ENCODE data around the gene ZBTB48. TPM values are rescaled to one million over a fixed set of nuclear protein-coding genes. Genes with fewer than 3 reads are reported as not detected.

ZBTB48 gene
- polyA plus RNA-seq, 1 of the 3 experiments (the other 2 are of a cell fraction): 31.2 TPM

DNA sequence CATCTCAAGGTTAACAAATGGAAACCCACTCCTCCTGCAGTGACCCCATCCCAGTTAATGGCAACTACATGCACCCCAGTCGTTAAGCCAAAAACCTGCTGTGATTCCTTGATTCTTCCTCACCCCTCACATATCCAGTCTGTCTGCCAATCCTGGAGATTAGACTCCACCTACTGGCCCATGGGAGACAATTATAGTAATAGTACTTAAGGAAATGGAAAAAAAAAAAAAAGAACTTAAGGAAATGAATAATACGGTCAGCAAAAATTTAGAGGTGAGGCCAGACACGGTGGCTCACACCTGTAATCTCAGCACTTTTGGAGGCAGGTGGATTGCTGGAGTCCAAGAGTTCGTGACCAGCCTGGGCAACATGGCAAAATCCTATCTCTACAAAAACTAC, 32.5 kb upstream of the ZBTB48 start:
- no peak overlapping the region for H3K4me2 ChIP-seq
- H3K27ac ChIP-seq (ENCODE audit: low read depth in 2 of 2, low read length in 1 of 2): 0 out of 4 replicates have a peak overlapping the region, but pooled peaks of 1 of the 2 experiments have one; percentile 85
- peaks cover 29% of the 10 kb centered on the region for H3F3A ChIP-seq (replicated peaks; ENCODE audit: insufficient read depth)
- POLR2A ChIA-PET: no interaction called here
- DNase-seq: no peak
- H3K79me2 ChIP-seq (ENCODE audit: insufficient read depth): peaks cover 24% of the 10 kb centered on the region; the same call in 1 of the 2 replicates
- H3K9ac ChIP-seq: no peak overlapping the region
- H4K20me1 ChIP-seq (ENCODE audit: insufficient read depth): no peaks in the 10 kb centered on the region
- CTCF ChIA-PET: interaction anchor here (1.1 to 1.8 kb wide), 3 partner anchors 24 to 57 kb away, joined by 4 read pairs; no protein-coding TSS in a partner anchor
- no peaks in the 10 kb centered on the region for H3K9me3 ChIP-seq
- H3K4me1 ChIP-seq (ENCODE audit: control insufficient read depth in 1 of 2, insufficient read depth in 2 of 2, low read depth in 1 of 2, low read length in 1 of 2): 0 out of 4 replicates have a peak, but pooled peaks cover 0 to 7% of the 10 kb centered on the region in 2 experiments
- no peaks in the 10 kb centered on the region for H3K9me2 ChIP-seq
- peaks cover 31 to 36% of the 10 kb centered on the region in 2 experiments for H3K36me3 ChIP-seq (replicated peaks in 1 of 2; ENCODE audit: control insufficient read depth in 1 of 2, insufficient read depth in 2 of 2, low read length in 1 of 2)
- H2AFZ ChIP-seq (ENCODE audit: low read depth): no peak overlapping the region
- no peak overlapping the region for H3K4me3 ChIP-seq (ENCODE audit: low read depth in 2 of 2, low read length in 1 of 2)
- no peaks in the 10 kb centered on the region for H3K27me3 ChIP-seq (ENCODE audit: insufficient read depth)
- TF ChIP-seq RAD21 (IDR thresholded peaks at IDR 0.05; ENCODE audit: low read length) (peak; percentile 28; the same call in 1 of the 2 replicates), CHD2 (IDR thresholded peaks at IDR 0.05; ENCODE audit: low read length, partially characterized antibody) (no peak), FOXM1 (IDR thresholded peaks at IDR 0.05; ENCODE audit: low read depth) (no peak), GATA2 (CRISPR knock-in tag; IDR thresholded peaks at IDR 0.05) (no peak), RFX5 (IDR thresholded peaks at IDR 0.05; ENCODE audit: low read length) (no peak), JUND (IDR thresholded peaks at IDR 0.05) (no peak)
- TF ChIP-seq, protein P1, sequence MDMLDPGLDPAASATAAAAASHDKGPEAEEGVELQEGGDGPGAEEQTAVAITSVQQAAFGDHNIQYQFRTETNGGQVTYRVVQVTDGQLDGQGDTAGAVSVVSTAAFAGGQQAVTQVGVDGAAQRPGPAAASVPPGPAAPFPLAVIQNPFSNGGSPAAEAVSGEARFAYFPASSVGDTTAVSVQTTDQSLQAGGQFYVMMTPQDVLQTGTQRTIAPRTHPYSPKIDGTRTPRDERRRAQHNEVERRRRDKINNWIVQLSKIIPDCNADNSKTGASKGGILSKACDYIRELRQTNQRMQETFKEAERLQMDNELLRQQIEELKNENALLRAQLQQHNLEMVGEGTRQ (IDR thresholded peaks at IDR 0.05; ENCODE audit: borderline replicate concordance, low read depth, low read length): no peak
- TF ChIP-seq, protein P2, sequence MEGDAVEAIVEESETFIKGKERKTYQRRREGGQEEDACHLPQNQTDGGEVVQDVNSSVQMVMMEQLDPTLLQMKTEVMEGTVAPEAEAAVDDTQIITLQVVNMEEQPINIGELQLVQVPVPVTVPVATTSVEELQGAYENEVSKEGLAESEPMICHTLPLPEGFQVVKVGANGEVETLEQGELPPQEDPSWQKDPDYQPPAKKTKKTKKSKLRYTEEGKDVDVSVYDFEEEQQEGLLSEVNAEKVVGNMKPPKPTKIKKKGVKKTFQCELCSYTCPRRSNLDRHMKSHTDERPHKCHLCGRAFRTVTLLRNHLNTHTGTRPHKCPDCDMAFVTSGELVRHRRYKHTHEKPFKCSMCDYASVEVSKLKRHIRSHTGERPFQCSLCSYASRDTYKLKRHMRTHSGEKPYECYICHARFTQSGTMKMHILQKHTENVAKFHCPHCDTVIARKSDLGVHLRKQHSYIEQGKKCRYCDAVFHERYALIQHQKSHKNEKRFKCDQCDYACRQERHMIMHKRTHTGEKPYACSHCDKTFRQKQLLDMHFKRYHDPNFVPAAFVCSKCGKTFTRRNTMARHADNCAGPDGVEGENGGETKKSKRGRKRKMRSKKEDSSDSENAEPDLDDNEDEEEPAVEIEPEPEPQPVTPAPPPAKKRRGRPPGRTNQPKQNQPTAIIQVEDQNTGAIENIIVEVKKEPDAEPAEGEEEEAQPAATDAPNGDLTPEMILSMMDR (IDR thresholded peaks at IDR 0.05): peak; percentile 39
- 65% methylated on average over 4 of the region's 4 CpGs for WGBS (ENCODE audit: low lambda C conversion rate)

DNA sequence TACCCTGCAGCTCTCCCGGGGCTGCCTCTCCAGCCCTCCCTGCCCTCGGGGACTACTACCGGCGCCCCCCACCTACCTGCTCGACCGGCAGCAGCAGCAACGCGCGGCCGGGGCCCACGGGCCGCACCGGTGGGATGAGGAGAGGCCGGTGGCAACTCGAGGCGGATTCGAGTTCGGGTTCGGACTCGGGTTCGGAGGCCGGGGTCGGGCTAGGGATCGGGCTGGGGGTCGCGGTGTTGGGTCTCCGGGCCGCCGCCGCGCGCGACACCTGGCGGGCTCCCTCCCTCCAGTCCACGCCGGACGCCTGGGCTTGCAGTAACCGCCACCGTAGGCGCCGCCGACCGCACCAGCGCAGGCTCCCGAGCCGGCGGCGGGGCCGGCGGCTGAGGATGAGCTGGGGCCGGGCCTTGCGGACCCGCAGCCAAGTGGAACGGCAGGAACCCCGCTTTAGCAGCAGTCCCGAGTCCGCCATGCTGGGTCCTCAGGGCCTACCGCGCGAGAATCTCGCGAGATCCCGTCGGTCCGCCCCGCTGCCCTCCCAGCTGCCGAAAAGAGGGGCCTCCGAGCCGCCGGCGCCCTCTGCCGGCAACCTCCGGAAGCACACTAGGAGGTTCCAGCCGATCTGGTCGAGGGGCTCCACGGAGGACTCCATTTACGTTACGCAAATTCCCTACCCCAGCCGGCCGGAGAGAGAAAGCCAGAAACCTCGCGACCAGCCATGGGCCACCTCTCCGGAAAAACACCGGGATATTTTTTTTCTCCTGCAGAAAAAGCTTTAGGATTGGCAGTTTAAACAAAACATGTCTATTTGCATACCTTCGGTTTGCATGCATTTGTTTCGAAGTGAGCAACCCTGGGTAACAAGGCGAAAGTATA, 25.5 kb upstream of the ZBTB48 start, which contains the start of gene NOL9:
NOL9 (minus strand) TSS at position 483 of the 876 bp plus-strand sequence; CDS start at position 472, 11 bp downstream.
- Histone ChIP-seq H3K27me3 (ENCODE audit: insufficient read depth) (no peaks in the 10 kb centered on the region), H3K27ac (ENCODE audit: low read depth in 2 of 2, low read length in 1 of 2) (peak within 1 kb of the TSS; percentile 46 to 48; a peak in 3 of 4 replicates), H3K4me3 (ENCODE audit: low read depth in 2 of 2, low read length in 1 of 2) (peak within 1 kb of the TSS; percentile 82 to 86), H3K9me3 (no peaks in the 10 kb centered on the region), H3K9ac (peak within 1 kb of the TSS; percentile 91), H3K79me2 (ENCODE audit: insufficient read depth) (peaks cover 33% of the 10 kb centered on the region), H3K36me3 (replicated peaks in 1 of 2; ENCODE audit: control insufficient read depth in 1 of 2, insufficient read depth in 2 of 2, low read length in 1 of 2) (peaks cover 6 to 7% of the 10 kb centered on the region in 2 experiments), H3K4me2 (peak within 1 kb of the TSS; percentile 87), H4K20me1 (ENCODE audit: insufficient read depth) (no peaks in the 10 kb centered on the region), H3K9me2 (no peaks in the 10 kb centered on the region), H3K4me1 (ENCODE audit: control insufficient read depth in 1 of 2, insufficient read depth in 2 of 2, low read depth in 1 of 2, low read length in 1 of 2) (peaks cover 0 to 14% of the 10 kb centered on the region in 2 experiments; a peak in 1 of 4 replicates), H2AFZ (ENCODE audit: low read depth) (peak within 1 kb of the TSS; percentile 95), H3F3A (replicated peaks; ENCODE audit: insufficient read depth) (no peaks in the 10 kb centered on the region)
- ChIA-PET CTCF (interaction anchor here (0.6 to 4.5 kb wide), 62 partner anchors 8 to 307 kb away, joined by 3 to 68 read pairs (median 5); partner anchors contain the start of genes KLHL21, PHF13, PLEKHG5 and ZBTB48), POLR2A (interaction anchor here (0.7 to 1.2 kb wide), 4 partner anchors 24 to 70 kb away, joined by 3 to 4 read pairs (median 4); partner anchors contain the start of gene KLHL21)
- peak; percentile 99 for DNase-seq
- 9% methylated on average over 27 of the region's 87 CpGs for WGBS (ENCODE audit: low lambda C conversion rate)
- TF ChIP-seq POLR2AphosphoS5 (IDR thresholded peaks at IDR 0.05; ENCODE audit: low read depth, low read length) (peak; percentile 81), RCOR1 (IDR thresholded peaks at IDR 0.05; ENCODE audit: low read length) (0 out of 2 replicates have a peak, but pooled peaks have one; percentile 30), RFX5 (IDR thresholded peaks at IDR 0.05; ENCODE audit: low read length) (no peak), TAF1 (IDR thresholded peaks at IDR 0.05; ENCODE audit: borderline replicate concordance, low read depth, low read length) (peak; percentile 93), MEF2A (IDR thresholded peaks at IDR 0.05; ENCODE audit: borderline replicate concordance, low read depth) (no peak), RAD21 (IDR thresholded peaks at IDR 0.05; ENCODE audit: low read length) (peak; percentile 61), EZH2phosphoT487 (IDR thresholded peaks at IDR 0.05; ENCODE audit: borderline replicate concordance, low read depth) (no peak), GATA2 (CRISPR knock-in tag; IDR thresholded peaks at IDR 0.05) (no peak)
- TF ChIP-seq, protein P1 (IDR thresholded peaks at IDR 0.05; ENCODE audit: borderline replicate concordance, low read depth, low read length): no peak
- TF ChIP-seq, protein P3, sequence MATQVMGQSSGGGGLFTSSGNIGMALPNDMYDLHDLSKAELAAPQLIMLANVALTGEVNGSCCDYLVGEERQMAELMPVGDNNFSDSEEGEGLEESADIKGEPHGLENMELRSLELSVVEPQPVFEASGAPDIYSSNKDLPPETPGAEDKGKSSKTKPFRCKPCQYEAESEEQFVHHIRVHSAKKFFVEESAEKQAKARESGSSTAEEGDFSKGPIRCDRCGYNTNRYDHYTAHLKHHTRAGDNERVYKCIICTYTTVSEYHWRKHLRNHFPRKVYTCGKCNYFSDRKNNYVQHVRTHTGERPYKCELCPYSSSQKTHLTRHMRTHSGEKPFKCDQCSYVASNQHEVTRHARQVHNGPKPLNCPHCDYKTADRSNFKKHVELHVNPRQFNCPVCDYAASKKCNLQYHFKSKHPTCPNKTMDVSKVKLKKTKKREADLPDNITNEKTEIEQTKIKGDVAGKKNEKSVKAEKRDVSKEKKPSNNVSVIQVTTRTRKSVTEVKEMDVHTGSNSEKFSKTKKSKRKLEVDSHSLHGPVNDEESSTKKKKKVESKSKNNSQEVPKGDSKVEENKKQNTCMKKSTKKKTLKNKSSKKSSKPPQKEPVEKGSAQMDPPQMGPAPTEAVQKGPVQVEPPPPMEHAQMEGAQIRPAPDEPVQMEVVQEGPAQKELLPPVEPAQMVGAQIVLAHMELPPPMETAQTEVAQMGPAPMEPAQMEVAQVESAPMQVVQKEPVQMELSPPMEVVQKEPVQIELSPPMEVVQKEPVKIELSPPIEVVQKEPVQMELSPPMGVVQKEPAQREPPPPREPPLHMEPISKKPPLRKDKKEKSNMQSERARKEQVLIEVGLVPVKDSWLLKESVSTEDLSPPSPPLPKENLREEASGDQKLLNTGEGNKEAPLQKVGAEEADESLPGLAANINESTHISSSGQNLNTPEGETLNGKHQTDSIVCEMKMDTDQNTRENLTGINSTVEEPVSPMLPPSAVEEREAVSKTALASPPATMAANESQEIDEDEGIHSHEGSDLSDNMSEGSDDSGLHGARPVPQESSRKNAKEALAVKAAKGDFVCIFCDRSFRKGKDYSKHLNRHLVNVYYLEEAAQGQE (IDR thresholded peaks at IDR 0.05; ENCODE audit: low read depth, low read length): no peak
- TF ChIP-seq, protein P4, sequence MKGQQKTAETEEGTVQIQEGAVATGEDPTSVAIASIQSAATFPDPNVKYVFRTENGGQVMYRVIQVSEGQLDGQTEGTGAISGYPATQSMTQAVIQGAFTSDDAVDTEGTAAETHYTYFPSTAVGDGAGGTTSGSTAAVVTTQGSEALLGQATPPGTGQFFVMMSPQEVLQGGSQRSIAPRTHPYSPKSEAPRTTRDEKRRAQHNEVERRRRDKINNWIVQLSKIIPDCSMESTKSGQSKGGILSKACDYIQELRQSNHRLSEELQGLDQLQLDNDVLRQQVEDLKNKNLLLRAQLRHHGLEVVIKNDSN (IDR thresholded peaks at IDR 0.05; ENCODE audit: borderline replicate concordance, low read depth): no peak

Data from SK-N-SH (cell line).